KOPT-K1 (cell line): ENCODE data around the gene KDSR.
"Not testable (repeated sequence)": the region's sequence is repeated elsewhere in the genome, so short reads cannot be mapped to it uniquely, and the experiment has no call there.

Experiments
- H3K27ac ChIP-seq: fragments of 200-600 bp; sonication (generic); 2 replicates; pipeline ENCODE4 v1.5.1; 2016; ENCODE audit warnings: antibody characterized with exemption, mild to moderate bottlenecking, low read depth, low read length; ENCODE audit not compliant: poor library complexity, severe bottlenecking
- H3K36me3 ChIP-seq: fragments of 200-600 bp; sonication (generic); 2 replicates; pipeline ENCODE4 v1.5.1; 2017; ENCODE audit warnings: antibody characterized with exemption, mild to moderate bottlenecking, low read length, moderate library complexity; ENCODE audit not compliant: insufficient read depth
- H3K9me3 ChIP-seq: fragments of 200-600 bp; sonication (generic); 2 replicates; pipeline ENCODE4 v1.5.1; 2017; ENCODE audit warnings: antibody characterized with exemption, low read length, mild to moderate bottlenecking; ENCODE audit not compliant: insufficient read depth, poor library complexity, severe bottlenecking

KDSR gene

DNA sequence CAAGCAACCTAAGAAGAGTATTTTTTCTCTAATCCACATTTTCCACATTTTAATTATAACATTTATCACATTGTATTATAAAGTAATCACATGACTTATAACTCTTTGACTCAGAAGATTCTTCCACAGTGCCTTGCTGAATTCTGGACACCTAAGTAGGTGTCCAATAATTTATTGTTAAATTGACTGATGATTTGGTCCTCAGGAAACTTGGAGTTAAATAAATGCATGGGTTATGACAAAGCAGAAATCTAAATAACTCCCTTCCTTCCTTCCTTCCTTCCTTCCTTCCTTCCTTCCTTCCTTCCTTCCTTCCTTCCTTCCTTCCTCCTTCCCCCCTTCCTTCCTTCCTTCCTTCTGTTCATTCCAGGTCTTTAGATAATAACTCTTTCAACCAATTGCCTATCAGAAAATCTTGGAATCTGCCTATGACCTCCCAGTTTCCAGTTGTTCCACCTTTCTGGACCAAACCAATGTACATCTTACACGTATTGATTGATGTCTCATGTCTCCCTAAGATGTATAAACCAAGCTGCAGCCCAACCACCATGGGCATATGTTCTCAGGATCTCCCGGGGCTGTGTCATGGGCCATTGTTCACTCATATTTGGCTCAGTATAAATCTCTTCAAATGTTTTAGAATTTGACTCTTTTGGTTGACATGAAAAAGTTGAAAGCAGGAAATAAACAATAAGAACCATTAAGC lies 10.4 kb upstream of the KDSR start:
- Histone ChIP-seq H3K9me3 (peaks cover 5% of the 10 kb centered on the region), H3K36me3 (no peaks in the 10 kb centered on the region), H3K27ac (no peak overlapping the region)

DNA sequence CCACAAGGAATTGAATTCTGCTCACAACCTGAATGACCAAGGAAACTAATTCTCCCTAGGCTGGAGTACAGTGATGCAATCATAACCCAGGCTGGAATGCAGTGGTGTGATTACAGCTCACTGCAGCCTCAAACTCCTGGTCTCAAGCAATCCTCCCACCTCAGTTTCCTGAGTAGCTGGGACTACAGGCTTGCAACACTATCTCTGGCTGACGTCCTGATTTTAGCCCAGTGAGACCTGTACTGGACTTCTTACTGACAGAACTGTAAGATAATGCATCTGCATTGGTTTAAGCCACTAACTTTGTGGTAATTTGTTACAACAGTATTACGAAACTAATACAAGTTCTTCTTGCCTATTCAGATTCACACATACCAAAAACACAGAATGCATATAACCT lies 9.5 kb upstream of the KDSR start:
- H3K9me3 ChIP-seq: peaks cover 5% of the 10 kb centered on the region
- no peaks in the 10 kb centered on the region for H3K36me3 ChIP-seq
- no peak overlapping the region for H3K27ac ChIP-seq

DNA sequence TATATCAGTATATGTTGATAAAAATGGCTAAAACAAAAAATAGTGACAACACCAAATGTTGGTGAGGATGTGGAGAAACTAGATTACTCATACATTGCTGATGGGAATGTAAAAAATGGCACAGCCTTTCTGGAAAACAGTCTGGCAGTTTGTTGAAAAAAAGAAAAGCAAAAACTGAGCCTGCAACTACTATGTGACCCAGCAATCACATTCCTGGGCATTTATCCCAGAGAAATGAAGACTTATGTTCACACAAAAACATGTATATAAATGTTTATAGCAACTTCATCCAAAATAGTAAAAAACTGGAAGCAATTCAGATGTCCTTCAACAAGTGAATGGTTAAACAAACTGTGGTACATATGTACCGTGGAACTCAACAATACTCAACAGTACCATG lies 7.5 kb upstream of the KDSR start:
- no peaks in the 10 kb centered on the region for H3K36me3 ChIP-seq
- H3K27ac ChIP-seq: no peak overlapping the region
- H3K9me3 ChIP-seq: peaks cover 6% of the 10 kb centered on the region

DNA sequence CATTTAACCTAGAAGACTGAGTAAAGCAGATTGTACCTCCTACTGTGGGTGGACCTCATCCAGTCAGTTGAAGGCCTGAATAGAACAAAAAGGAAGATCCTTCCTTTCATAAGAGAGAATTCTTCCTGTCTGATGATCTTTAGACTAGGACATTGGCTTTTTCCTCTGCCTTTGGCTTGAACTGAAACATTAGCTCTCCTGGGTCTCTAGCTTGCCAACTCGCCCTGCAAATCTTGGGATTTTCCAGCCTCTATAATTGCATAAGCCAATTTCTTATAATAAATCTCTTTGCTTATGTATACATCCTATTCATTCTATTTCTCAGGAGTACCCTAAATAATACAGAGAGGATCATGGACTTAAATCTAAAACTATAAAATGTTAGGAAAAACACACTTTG lies 6.2 kb upstream of the KDSR start:
- no peaks in the 10 kb centered on the region for H3K36me3 ChIP-seq
- H3K9me3 ChIP-seq: peaks cover 16% of the 10 kb centered on the region
- no peak overlapping the region for H3K27ac ChIP-seq

DNA sequence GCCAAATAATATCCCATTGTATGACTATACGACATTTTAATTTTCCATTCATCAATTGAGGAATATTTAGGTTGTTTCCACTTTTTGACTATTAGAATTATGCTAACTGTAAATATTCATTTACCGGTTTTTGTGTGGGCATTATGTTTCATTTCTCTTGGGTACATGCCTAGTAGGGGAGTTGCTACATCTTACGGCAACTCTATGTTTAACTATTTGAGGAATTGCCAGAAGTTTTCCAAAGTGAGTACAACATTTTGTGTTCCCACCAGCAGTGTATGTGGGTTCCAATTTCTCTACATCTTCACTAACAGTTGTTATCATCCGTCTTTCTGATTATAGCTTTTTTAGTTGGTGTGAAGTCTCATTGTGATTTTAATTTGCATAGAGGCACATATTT lies 1.6 kb upstream of the KDSR start:
- Histone ChIP-seq H3K27ac (no peak overlapping the region), H3K9me3 (peaks cover 11% of the 10 kb centered on the region), H3K36me3 (no peaks in the 10 kb centered on the region)

DNA sequence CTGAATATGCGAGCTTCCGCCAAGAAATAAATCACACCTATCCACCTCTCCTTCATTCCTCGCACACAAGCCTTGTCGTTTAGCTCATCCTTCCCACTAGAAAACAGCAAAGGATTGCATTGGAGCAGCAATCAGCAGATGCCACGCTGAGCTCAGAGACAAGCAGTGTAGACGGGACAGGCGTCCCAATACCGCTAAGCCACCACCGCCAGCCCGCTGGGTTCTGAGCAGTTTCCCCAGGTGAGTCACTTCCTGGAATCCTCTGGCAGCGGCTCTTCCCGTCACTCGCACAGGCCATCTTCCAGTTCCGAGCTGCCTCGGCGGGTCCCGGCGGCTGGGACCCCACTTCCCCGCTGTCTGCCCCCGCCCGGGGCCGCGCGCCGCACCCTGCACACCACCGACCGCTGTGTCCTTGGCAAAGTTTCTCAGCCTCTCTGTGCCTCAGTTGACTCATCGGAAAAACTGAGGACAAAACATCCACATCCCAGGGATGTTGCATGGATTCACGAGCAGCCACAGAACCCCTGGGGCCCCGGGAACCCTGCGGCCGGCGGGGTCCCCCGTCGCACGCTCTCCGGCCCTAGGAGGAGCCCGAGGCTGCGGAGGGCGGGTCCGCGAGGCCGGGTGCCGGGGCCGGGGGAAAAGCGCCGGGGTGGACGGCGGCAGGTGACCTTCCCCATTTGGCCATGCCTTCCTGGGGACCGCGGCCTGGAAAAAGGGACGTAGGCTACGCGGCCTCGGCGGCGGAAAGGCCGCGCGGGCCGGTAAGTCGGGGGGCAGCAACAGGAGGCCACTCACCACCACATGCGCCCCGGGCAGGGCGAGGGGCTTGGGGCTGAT lies 573 bp downstream of the KDSR start:
- Histone ChIP-seq H3K36me3 (peaks cover 13% of the 10 kb centered on the region), H3K27ac (peak overlapping the region; percentile 76), H3K9me3 (peaks cover 11% of the 10 kb centered on the region)

DNA sequence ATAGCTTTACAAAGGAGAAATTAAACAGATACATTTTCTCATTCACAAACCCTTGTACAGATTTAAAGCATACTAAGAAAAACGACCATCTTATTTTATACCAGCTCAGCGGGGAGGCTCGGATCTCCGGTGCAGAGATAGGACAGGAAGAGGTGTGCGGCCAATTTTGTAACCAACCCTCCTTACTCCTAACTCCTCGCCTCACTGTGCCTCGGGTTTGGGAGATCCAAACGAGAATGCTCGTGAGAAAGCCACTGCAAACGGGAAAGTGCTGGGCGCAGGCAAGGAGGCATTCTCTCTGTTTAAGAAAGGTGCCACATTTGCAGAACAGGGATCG lies 1.2 kb downstream of the KDSR start:
- Histone ChIP-seq H3K9me3 (peaks cover 11% of the 10 kb centered on the region), H3K36me3 (peaks cover 18% of the 10 kb centered on the region), H3K27ac (peak overlapping the region; percentile 76)

DNA sequence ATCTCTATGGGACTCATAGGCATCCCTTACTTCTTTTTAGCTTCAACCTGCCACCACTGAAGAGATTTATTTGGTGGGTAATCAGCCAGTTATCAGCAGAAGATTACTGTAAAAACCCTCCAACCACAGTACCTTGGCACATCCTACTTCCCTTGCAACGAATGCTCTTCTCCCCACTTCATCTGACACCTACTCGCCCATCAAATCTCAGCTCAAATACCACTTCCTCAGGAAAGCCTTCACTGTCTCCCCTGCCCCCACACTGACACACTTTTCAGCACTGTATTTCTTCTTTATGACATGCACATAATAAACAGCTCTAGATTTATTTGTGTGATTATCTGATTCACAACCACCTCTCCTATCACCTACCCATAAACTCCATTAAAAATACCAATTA lies 3.1 kb downstream of the KDSR start:
- H3K9me3 ChIP-seq: peaks cover 5% of the 10 kb centered on the region
- H3K36me3 ChIP-seq: peaks cover 31% of the 10 kb centered on the region
- no peak overlapping the region for H3K27ac ChIP-seq

DNA sequence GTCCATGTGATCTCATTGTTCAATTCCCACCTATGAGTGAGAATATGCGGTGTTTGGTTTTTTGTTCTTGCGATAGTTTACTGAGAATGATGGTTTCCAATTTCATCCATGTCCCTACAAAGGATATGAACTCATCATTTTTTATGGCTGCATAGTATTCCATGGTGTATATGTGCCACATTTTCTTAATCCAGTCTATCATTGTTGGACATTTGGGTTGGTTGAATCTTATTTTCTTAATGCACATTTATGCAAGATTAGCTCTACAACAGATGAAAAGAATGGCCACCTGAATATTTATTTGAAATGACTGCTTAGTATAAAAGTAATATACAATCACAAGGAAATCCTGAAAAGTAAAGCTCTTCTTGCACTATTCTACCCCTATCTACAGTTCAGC lies 3.6 kb downstream of the KDSR start:
- H3K9me3 ChIP-seq, H3K27ac ChIP-seq: not testable (repeated sequence)
- peaks cover 31% of the 10 kb centered on the region for H3K36me3 ChIP-seq

DNA sequence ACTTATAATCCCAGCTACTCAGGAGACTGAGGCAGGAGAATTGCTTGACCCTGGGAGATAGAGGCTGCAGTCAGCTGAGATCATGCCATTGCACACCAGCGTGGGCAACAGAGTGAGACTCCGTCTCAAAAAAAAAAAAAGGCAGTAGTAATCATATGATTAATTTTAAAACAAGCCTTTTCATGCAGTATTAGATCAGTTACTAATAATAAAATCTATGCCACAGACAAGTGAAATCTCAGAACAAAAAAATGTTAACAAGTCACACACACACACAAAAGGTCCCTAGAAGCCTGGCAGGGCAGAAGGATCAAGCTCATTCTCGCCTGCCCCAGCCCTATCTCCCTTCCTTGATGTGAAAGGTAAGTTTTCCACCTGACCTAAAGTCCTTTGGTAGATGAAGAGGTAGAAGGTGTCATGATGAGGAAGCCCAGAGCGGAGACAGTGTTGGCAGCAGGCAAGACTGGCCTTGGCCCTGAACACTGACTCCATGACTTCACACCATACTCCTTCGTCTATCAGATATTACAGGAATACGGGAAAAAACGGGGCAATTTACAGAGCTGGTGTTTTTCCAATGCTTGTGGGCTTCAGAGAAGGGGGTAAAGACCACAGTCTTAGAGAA lies 10.6 kb downstream of the KDSR start:
- no peaks in the 10 kb centered on the region for H3K9me3 ChIP-seq
- H3K27ac ChIP-seq: no peak overlapping the region
- H3K36me3 ChIP-seq: peaks cover 71% of the 10 kb centered on the region

DNA sequence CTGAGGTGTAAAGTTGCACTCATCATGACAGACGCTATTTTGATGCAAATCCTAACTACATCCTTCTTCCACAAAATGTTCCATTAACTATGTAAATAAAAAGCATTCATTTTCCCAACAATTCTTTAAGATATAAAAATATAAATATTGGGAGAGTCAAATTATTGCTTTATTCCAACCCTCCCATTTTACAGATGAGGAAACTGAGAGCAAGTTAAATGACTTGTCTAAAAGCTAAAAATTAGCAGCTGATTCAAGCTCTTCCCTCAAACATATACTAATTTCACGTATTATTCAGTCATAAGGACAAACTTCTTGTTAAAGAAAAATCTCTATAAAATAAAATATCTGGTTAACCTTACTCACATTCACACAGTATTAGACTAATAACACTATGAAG lies 16.8 kb downstream of the KDSR start:
- Histone ChIP-seq H3K9me3 (no peaks in the 10 kb centered on the region), H3K36me3 (peaks cover 91% of the 10 kb centered on the region), H3K27ac (no peak overlapping the region)

DNA sequence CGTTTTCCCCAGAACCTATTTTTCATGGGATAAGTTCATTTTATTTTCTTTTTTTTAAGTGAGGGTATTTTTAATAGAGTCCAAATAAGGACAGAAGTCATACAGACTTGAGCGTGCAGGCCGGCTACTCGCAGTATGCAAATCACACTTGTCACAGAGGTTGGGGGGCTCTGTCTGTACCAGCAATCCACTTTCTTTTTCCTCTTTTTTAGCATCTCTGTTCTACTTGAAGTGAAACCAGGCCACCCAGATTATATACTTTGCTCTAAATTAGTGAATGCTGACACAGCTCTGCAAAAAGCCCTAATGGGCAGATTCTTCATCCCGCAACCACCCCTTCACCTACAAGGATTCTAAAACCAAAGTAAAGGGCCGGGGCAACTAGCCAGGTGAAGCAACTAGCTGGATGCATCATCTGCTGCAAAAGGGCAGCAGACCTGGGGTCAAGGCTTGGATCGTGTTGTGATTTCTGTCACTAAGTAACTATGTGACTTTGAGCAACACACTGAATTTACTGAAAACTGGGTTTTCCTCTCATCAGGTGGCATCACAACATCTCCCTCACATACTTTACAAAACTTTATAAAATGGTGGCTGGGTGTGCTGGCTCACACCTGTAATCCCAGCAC lies 18.4 kb downstream of the KDSR start:
- Histone ChIP-seq H3K27ac (no peak overlapping the region), H3K9me3 (no peaks in the 10 kb centered on the region), H3K36me3 (peaks cover 91% of the 10 kb centered on the region)

DNA sequence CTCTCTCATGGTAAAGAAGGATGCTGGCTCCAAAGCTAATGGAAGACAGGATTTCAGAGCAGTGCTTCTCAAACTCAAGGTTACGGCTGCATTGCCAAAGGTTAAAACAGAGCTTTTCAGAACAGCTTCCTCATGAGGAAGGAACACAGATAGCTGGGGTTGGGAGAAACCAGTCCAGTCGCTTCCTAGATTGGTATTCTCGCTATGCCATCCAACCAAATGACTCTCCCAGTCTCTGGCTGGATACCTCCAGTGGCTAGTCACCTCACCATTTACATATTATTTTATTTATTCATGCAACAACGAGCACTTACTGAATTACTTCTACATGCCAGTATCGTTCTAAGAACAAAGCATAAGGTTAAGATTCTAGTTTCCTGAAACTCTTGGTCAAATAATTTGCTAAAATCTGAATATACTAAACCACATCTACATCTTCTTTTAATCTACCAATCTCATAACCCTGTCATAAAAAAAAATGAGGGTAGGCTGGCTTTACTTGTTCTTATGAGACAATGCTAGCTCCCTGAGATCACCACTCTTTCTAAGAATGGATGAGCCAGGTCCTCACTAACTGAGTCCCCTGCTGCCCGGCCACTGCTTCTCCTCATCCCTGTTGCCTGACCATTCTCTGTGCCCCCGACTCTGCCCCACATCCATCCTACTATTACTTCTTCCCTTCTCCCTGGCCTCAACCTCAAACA lies 20.4 kb downstream of the KDSR start:
- Histone ChIP-seq H3K9me3 (no peaks in the 10 kb centered on the region), H3K27ac (no peak overlapping the region), H3K36me3 (peaks cover 90% of the 10 kb centered on the region)

DNA sequence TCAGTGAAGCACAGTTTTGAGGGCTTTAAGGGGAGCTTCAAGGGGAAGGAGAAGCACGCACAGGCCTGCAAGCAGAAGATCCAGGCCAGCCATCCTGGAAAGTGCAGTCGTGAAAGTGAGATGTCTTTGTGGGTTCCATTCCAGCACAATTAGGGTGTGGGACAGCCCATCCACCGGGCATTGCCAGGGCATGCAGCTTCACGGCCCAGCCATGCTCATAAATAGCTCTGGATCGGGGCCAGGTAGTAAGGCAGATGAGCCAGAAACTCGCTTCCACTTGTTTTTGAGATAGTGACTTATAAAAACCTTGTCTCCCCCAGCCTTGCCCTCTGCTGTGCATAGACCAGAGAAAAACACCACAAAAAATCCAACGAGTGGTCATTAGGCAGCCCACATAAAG lies 21.0 kb downstream of the KDSR start:
- no peak overlapping the region for H3K27ac ChIP-seq
- peaks cover 90% of the 10 kb centered on the region for H3K36me3 ChIP-seq

DNA sequence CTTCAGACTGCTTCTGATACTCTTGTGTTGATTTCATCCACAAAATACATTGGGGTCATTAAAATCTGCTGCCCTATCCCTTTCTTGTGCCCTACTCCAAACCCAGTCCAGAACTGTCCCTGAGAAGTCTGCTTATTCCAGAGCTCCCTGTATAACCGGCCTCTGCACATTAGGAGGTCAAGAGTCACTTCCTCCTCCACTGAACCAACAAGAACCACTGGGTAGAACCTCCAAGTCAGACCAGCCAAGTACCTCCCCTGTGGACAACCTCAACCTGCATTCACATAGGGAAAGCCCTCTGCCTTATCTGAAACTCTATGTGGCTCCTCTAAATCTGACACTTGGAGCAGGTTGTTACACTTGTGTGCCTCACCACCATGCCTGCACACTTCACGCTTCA lies 22.1 kb downstream of the KDSR start:
- no peaks in the 10 kb centered on the region for H3K9me3 ChIP-seq
- peaks cover 86% of the 10 kb centered on the region for H3K36me3 ChIP-seq
- H3K27ac ChIP-seq: no peak overlapping the region

More for the DNA sequence above, 21.0 kb downstream of the KDSR start:
- H3K9me3 ChIP-seq: no peaks in the 10 kb centered on the region
